ENCODE data around the gene A1BG.

GRCh38 chr19:58352760-58353671 lies at the start of gene A1BG:
- no peak for TF ChIP-seq POLR2A (IDR thresholded peaks at IDR 0.05; ENCODE audit: low read depth, low read length)
- no peak for TF ChIP-seq POLR2AphosphoS5 (IDR thresholded peaks at IDR 0.05; ENCODE audit: low read depth, low read length)
- no peak for TF ChIP-seq TAF1 (IDR thresholded peaks at IDR 0.05; ENCODE audit: borderline replicate concordance, low read depth, low read length)
